NCI-H187 (cell line): ENCODE results near the gene OCA2.

Source experiments
- DNase-seq, 2 experiments: peaks; one replicate each; lab custom pipeline; 2025; lab: John Stamatoyannopoulos, UW

OCA2 gene

GRCh38 chr15:27815035-27815434 lies 284.1 kb downstream of the OCA2 start:
- DNase-seq: no peak

GRCh38 chr15:27813139-27813538 lies 286.0 kb downstream of the OCA2 start:
- DNase-seq: no peak

GRCh38 chr15:27808182-27808581 lies 290.9 kb downstream of the OCA2 start:
- DNase-seq: no peak

- DNase-seq: no peak
Measured at GRCh38 chr15:27807335-27807734, 291.8 kb downstream of the OCA2 start.

GRCh38 chr15:27806396-27806795 lies 292.7 kb downstream of the OCA2 start:
- no peak for DNase-seq

GRCh38 chr15:27805261-27806220 lies 293.6 kb downstream of the OCA2 start:
- no peak for DNase-seq

DNA sequence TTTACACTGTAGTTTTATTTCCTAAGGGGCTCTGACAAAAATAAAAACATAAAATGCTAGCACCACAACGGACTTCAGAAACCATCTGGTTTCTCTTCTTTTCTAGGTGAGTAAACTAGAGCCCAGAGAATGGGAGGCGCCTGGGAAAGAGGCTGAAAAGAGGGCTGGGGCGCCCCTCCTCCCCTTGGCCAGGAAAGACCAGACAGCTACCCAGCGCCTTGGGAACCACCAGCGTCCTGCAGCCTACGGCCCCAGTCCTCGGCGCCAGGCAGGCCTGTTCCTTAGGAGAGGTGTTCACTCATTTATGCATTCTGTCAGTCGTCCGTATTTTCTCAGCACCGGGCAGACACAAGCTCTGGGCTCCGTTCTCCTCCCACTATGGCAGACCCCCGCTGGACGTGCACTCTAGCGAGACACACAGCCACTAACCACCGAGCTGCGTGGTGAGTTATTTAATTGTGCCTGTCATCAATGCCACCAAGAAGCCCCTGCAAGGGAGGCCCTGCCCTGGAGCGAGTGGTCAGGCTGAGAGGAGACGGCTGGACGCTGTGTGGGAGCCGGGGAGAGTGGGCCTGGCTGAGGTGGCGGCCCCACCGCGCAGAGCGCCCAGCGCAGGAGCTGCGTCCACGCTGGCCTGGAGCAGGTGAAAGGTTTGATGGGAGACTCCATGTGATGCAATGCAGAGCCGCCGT lies 294.4 kb downstream of the OCA2 start:
- DNase-seq: no peak

DNA sequence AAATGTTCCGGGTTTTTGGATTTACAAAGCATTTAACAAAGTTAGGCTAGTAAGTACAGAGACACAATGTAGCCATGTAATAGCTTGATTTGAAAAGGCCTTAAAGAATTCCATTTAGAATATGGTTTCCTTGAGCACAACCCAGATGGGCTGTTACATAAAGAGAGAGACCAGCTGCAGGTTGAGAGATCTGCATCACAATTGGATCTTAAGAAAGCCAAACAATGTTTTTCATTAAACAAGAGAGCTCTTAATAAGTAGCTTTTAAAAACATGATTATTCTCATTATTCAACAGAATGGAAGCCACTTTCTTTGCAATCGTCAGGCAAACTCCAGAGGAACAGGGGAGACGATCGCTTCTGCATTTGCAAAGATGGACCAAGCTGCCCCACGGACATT lies 300.3 kb downstream of the OCA2 start:
- DNase-seq: no peak

DNA sequence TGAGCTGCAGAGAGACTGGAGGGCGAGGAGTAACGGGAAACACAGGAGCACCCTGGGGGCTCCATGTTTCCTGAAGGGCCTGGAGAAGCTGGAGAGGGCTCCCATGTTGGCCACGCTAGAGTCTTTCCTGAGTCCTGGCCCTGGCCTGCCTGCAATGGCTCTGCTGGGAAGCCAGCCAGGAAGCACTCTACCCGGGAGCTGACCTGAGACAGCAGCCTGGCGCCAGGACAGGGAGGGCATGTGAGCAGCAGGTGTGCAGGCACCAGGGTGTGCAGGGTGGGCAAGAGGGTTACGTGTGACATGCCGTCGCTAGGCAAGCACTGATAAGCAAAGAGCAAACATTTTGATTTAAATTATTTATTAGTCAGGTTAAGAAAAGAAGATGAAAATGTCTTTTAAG lies 301.4 kb downstream of the OCA2 start:
- DNase-seq: no peak

GRCh38 chr15:27796405-27797320 lies 302.5 kb downstream of the OCA2 start:
- peak; percentile 34 to 53 for DNase-seq

DNA sequence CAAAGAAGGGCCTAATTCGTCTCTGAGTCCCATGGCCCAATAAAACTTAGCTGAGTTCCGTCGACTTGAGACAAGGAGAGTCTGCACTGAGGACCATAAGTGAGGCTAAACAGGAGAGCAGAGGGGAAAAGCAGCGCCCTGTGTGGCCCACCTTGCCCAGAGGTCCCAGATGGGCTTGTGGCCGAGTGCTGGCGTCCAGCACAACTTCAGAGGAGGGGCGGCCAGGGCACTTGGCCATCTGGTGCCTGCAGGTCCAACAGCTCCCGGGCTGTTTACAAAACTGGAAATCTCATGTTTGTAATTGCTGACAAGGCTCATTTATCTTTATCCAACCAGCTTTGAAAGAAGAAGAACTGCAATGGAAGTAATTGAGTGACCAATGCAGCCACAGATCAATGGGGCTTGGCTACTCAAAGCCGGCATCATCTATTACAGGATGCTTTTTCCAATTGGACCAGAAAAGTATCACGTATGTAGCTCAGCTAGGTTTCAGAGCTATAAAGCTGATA lies 306.3 kb downstream of the OCA2 start:
- DNase-seq: no peak

GRCh38 chr15:27790270-27790669 lies 308.8 kb downstream of the OCA2 start:
- DNase-seq: no peak

- no peak for DNase-seq
Measured at GRCh38 chr15:27787931-27788330, 311.2 kb downstream of the OCA2 start.

- DNase-seq: no peak
Measured at GRCh38 chr15:27784107-27784506, 315.0 kb downstream of the OCA2 start.

DNA sequence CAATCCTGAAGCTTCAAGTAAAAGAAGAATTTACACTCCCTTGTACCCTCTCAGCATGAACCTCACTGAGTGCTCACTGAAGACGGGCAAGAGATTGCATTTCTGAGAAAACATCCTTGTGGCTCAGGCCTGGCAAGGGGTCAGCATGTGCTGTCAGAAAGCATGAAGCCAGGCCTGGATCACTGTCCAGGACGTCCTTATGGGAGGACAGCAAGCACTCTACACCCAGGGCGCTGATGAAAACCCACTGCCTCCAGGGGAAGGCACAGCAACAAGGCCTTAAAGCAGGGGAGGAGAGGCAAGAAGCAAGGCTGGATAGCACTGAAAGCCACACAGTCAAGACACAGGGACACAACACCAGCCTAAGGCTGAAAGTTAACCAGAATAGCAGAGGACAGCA lies 315.4 kb downstream of the OCA2 start:
- DNase-seq: no peak

DNA sequence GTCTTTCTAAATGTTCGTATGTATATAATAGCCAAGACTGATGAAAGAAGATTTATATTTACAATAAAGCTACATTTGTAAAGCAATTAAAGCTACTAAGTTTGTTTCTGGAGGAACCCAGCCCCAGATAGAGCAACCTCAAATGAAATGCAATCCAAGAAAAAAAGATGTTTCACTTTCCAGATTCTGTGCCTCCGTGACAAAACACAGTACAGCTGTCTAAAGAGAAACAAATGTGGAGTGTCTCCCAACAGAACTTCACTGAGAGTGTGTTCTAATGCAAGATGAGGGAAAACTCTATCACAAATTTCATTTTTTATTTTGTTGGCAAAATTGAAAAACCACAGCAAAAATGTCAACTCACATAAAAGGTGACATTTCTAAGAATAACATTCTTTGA lies 317.0 kb downstream of the OCA2 start:
- DNase-seq: no peak

DNA sequence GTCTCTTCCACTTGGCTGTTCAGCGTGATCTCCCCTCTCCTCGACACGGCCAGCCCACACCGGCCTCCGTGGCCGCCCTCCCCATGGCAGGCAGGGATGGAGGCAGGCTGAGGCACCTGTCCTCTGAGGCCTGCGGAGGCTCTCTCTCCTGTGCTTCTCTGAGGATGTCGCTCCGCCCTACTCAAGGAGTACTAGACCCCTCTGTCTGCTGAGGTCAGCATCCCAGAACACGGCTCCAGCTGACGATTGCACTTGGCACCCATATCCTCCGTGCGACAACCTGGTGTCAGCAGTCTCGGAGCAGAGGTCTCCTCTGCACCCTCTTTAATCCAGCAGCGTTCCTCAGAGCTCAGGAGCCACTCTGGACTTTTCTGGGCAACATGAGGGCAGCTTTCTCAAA lies 322.6 kb downstream of the OCA2 start:
- DNase-seq: no peak

GRCh38 chr15:27774638-27775037 lies 324.5 kb downstream of the OCA2 start:
- no peak for DNase-seq

DNA sequence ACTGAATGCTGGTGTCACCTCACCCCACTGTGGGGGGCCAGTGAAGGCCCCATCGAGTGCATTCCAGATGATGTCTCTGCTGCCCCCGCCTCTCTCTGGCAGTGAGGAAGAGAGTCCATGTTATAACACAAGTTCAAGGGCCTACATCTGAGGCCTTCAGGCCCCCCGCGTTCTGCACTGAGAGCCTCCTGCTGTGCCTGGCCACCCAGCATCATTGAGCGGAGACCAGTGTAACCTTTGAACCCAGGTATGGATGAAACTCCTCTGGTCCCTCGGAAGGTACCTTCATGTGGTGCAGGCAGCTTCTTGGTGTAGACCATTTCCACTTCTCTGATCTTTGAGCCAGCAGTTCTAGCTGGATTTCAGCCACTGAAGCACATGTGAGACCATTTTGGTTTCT lies 324.9 kb downstream of the OCA2 start:
- no peak for DNase-seq

DNA sequence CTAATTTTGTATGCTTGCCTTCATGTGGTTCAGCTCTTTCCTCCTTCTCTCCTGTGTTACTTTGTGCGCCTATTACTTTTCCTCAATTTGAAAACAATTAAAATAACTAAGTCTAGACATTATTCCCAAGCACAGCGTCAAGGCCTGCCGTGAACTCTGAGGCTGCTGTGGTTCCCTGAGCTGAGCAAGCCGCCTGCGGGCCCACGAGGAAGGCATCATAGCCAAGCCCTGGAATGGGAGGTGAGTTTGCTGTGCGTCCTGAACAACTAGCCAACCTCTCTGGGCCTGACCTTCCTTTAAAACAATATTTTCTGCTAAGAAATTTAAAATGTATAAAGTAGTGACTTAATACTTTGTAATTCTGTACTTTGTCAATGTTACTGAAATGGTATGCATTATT lies 327.2 kb downstream of the OCA2 start:
- DNase-seq: no peak

DNA sequence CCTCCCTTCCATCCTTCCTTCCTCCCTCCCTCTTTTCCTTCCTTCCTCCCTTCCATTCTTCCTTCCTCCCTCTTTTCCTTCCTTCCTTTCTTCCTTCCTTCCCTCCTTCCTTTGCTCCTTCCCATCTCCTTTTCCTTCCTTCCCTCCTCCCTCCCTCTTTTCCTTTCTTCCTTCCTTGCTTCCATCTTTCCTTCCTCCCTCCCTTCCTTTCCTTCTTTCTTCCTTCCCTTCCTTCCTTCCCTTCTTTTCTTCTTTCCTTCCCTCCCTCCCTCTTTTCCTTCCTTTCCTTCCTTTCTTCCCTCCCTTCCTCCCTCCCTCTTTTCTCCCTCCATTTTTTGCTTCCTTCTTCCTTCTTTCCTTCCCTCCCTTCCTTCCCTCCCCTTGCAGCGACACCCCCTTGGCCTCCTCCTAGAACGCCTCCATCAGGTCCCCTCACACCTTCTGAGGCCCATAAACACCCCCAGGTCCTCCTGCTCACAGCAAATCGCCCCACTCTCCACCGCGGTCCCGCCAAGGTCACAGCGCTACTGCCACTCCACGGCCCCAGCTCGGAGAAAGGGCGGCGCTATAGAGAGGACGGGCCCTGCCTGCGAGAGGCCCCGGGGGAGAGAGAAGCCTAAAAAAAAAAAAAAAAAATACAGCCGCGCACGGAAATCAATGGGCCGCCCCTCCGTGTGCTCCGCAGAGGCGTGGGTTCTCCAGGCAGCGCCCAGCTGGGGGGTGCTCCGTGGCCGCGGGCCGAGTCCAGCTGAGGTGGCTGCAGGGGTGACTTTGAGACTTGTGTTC lies 328.2 kb downstream of the OCA2 start:
- no peak for DNase-seq
